ENCODE data around the gene STAB1.
"Not testable (repeated sequence)": the region's sequence is repeated elsewhere in the genome, so short reads cannot be mapped to it uniquely, and the experiment has no call there.

The STAB1 gene

DNA sequence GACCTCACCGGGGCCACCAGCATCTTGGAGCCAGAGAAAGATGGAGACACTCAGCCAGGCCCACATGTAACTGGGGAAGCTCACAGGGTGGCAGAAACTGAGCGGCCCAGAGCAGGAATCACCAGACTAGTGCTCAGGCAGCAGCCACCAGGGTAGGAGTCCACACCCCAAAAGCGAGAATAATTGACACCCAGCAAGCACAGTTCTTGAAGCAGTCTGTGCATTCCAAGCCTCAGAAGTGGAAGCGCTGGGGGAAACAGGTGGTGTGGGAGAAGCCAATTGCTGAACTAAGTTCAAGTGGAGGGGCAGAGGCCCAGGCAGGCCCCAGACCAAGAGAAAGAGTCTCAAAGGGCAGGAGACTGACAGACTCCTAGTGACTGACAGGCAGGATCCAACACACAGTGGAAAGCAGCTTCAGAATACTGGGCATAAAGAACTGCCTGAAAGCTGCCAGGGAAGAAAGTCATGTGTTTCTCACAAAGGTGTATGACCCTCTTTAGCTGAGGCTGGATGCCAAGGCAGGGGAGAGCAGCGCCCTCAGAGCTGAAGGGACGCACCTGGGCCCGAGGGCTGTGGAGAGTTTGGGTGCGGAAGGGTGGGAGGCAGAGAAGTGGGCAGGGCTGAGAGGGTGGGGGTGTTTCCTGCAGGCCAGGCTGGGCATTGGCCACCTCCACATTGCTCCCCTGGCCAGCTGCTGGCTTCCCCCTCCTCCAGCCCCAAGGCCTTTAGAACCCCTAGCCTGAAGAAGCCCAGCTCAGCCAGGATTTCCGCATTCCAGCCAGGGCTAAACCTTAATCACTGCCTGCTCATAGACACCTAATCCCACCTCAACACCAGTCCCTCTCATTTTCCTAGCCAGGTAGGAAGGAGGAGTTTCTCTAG, 30.8 kb downstream of the STAB1 start:
- peak overlapping the region; percentile 18; the same call in 1 of the 2 replicates for H3K27ac ChIP-seq
- TF ChIP-seq, protein P1, sequence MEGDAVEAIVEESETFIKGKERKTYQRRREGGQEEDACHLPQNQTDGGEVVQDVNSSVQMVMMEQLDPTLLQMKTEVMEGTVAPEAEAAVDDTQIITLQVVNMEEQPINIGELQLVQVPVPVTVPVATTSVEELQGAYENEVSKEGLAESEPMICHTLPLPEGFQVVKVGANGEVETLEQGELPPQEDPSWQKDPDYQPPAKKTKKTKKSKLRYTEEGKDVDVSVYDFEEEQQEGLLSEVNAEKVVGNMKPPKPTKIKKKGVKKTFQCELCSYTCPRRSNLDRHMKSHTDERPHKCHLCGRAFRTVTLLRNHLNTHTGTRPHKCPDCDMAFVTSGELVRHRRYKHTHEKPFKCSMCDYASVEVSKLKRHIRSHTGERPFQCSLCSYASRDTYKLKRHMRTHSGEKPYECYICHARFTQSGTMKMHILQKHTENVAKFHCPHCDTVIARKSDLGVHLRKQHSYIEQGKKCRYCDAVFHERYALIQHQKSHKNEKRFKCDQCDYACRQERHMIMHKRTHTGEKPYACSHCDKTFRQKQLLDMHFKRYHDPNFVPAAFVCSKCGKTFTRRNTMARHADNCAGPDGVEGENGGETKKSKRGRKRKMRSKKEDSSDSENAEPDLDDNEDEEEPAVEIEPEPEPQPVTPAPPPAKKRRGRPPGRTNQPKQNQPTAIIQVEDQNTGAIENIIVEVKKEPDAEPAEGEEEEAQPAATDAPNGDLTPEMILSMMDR (conservative IDR thresholded peaks at IDR 0.05), result no peak

DNA sequence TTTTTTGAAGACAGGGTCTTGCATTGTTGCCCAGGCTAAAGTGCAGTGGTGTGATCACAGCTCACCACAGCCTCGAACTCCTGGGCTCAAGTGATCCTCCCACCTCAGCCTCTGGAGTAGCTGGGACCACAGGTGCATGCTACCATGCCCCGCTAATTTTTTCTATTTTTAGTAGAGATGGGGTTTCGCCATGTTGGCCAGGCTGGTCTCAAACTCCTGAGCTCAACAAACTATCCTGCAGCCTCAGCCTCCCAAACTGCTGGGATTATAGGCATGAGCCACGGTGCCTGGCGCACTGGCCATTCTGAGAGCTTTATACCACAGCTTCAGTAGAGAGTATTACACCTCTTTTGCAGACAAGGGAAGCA, 31.5 kb downstream of the STAB1 start:
- not testable (repeated sequence) for H3K27ac ChIP-seq

DNA sequence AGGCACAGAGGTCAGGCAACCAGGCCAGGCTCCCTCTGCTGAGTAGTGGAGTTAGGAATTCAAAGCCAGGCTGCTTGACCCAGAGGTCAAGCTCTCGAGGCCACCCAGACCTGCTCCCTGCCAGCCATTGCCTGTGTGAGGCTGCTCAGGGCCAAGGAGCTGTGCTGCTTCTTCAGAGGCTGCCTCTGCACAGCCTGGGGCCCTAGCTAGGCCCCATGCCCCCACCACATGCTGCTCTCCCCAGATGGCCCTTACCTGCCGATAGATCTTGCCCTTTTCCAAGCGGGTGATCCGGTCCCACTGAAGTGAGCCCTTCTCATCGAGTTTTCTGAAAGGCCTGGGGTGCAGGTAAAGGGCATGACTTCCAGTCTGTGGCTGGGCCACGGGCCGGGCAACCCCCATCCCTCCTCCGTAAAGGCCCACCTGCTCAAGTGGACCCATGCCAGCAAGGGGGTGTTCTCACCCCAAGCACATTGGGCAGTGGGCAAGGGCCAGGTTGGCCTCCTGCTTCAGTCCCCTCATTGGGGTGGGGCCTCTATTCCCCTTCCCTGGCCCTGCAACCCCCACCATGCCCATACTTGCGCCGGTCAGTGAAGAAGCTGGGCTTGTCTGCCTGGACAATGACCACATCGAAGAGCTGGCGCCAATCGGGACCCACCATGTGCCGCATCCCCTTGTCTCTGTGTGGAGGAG, 32.0 kb downstream of the STAB1 start:
- no peak overlapping the region for H3K27ac ChIP-seq
- TF ChIP-seq, protein P1 (conservative IDR thresholded peaks at IDR 0.05), result no peak

DNA sequence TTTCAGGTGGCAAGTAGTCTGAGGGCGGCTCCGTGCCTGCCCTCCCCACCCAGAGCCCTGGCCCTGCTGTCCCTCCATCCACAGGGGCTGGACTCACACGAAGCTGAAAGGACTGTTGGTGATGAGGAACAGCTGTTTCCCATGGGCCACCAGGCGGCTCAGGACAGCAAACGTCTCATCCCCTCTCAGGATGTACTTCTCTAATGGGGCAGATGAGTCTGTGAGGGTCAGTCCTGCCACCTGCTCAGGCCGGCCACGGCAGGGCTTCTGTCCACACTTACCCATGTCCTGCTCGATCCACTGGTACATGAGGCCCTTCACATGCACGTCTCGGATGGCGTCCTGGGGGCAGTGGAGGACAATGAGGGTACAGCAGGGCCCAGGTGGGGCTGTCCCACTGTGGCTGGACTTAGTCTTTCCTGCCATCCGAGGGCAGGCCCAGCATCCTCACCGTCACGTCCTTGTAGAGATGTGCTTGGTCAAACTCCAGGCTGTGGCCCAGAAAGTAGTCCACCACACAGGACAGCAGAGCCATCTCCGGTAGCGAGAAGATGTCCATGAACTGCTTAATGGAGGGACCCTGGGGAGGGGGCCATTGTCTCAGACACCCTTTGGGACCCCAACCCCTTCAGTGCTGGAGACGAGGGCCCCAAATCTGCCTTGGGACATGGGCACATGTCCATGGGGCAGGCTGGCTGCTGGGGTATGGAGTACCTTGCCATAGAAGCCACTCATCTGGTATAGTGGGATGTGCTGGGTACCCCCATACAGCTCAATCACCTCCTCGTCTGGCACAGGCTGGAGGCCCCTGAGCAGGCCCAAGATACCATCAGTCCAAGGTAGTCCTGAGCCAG, 32.8 kb downstream of the STAB1 start:
- no peak overlapping the region for H3K27ac ChIP-seq
- TF ChIP-seq, protein P1 (conservative IDR thresholded peaks at IDR 0.05), result no peak

DNA sequence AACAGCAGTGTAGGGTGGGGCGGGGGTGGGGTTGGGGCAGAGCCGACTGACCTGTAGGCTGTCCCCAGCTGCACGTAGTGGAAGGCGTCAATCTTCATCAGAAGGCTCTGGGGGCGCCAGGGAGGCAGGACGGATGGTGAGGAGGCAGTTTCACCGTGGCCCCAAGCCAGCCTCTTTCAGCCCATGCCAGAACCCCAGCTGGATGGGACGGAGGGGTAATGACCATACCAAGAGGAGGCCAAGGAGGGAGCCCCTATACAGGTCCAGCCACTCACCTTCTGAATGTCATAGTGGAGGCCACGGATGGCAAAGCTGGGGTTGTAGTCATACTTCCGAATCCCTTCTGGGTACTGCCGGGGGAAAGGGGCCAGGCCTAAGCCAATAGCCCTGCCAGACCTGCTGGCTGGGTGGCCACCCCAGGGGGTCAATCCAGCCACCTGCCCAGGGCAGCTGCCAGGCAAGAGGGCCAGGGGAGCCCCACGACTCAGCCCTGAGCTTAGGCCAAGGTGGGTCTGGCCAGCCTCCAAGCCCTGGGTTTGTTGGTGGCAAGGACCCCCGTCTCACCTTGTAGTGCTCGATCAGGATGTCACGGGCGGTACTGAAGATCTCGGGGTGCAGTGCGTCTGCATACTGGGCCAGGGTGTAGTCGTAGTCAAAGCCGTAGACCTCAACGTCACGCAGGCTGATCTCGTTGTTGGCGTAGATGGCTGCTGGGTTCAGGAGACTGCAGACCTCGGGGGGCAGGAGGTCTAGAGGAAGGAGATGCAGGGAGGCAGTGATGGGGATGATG, 33.6 kb downstream of the STAB1 start:
- TF ChIP-seq, protein P1 (conservative IDR thresholded peaks at IDR 0.05), result no peak
- H3K27ac ChIP-seq, result no peak overlapping the region

DNA sequence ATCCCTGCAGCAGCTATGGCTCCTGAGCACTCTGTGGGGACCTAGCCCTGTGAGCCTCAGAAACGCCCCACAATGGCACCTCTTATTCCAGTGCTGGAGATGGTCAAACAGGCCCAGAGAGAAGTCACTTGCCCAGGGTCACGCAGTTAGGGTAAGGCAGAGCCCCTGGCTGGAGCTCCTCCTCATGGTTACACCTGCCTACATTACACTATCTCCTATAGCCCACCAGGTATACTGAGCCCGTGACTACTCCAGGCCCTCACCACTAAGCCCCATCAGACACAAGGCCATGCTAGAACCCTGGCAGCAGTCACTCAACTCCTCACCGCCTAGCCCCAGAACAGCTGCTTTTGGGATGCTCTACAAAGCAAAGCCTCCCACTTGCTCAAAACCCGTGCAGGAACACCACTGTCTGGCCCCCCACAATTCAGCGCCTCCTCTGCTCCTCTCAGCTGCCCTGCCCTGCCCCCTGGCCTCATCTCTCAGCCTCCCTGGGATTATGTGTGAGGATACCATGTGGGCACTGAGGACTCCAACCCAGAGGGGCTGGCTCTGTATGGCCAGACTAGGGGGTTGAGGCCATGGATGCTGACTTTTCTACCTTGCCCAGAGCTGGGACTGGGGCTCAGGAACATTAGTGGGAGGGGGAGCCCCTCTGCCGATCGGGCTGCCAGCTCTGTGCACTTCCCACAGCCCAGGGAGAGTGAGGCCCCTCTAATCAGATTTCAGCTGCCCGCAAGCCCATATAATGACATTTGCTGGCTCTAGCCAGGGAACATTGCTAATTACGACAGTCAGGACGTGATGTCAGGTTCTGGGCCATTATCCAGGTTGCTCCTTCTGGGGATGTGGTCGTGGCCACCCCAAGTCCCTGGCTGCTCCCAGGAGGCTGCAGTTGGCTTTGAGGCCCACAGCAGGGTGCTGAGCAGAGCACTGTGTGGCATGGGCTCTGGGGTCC, 34.5 kb downstream of the STAB1 start:
- TF ChIP-seq, protein P1 (conservative IDR thresholded peaks at IDR 0.05), result no peak
- no peak overlapping the region for H3K27ac ChIP-seq

Measured in VCaP (cell line).